DOHH2 (cell line): ENCODE measurements around the gene TARBP1.
"Not testable (repeated sequence)": the region's sequence is repeated elsewhere in the genome, so short reads cannot be mapped to it uniquely, and the experiment has no call there.

ENCODE experiments used
- H3F3A ChIP-seq: fragments of 200-600 bp; sonication (generic), shearing (Covaris generic); 2 replicates; pipeline ENCODE4 v1.6.0; 2016; ENCODE audit warnings: antibody characterized with exemption, mild to moderate bottlenecking; ENCODE audit not compliant: control insufficient read depth, insufficient read depth
- H3K27ac ChIP-seq: fragments of 200-600 bp; sonication (generic); 2 replicates; pipeline ENCODE4 v1.5.1; 2014; ENCODE audit warnings: low read depth, mild to moderate bottlenecking, low read length, moderate library complexity
- H3K27me3 ChIP-seq: fragments of 200-600 bp; sonication (generic); 2 replicates; pipeline ENCODE4 v1.6.1; 2014; ENCODE audit warnings: mild to moderate bottlenecking, low read length, mixed read lengths; ENCODE audit not compliant: control insufficient read depth
- H3K36me3 ChIP-seq: fragments of 200-600 bp; sonication (generic); 2 replicates; pipeline ENCODE4 v1.6.1; 2014; ENCODE audit warnings: mild to moderate bottlenecking, low read length, moderate library complexity, mixed read lengths; ENCODE audit not compliant: control insufficient read depth
- H3K4me1 ChIP-seq: fragments of 200-600 bp; sonication (generic); 2 replicates; pipeline ENCODE4 v1.6.1; 2014; ENCODE audit warnings: mild to moderate bottlenecking, low read length, mixed read lengths; ENCODE audit not compliant: control insufficient read depth
- H3K4me2 ChIP-seq: fragments of 200-600 bp; sonication (generic); 2 replicates; pipeline ENCODE4 v1.6.0; 2014; ENCODE audit warnings: mild to moderate bottlenecking, low read length, moderate library complexity
- H3K4me3 ChIP-seq: fragments of 200-600 bp; sonication (generic); 2 replicates; pipeline ENCODE4 v1.5.1; 2014; ENCODE audit warnings: mild to moderate bottlenecking, low read length, mixed read lengths
- H3K79me2 ChIP-seq: fragments of 200-600 bp; sonication (generic); 2 replicates; pipeline ENCODE4 v1.6.1; 2014; ENCODE audit warnings: mild to moderate bottlenecking, low read length, mixed read lengths; ENCODE audit not compliant: control insufficient read depth
- H3K9me2 ChIP-seq: fragments of 200-600 bp; sonication (generic); replicated peaks from 2 replicates; pipeline ENCODE4 v1.6.1; 2014; ENCODE audit warnings: mild to moderate bottlenecking, low read length, mixed read lengths; ENCODE audit not compliant: control insufficient read depth
- H3K9me3 ChIP-seq: fragments of 200-600 bp; sonication (generic); 2 replicates; pipeline ENCODE4 v1.6.1; 2014; ENCODE audit warnings: antibody characterized with exemption, low read length, mixed read lengths; ENCODE audit not compliant: control insufficient read depth, insufficient read depth
- H4K20me1 ChIP-seq: fragments of 200-600 bp; sonication (generic); 2 replicates; pipeline ENCODE4 v1.6.0; 2014; ENCODE audit warnings: low read depth, mild to moderate bottlenecking, antibody characterized with exemption, low read length, moderate library complexity; ENCODE audit not compliant: control insufficient read depth, insufficient read depth
- CTCF ChIP-seq: fragments of 200-600 bp; sonication (generic); IDR thresholded peaks from one replicate; pipeline ENCODE4 v1.5.1; 2014; ENCODE audit warnings: antibody characterized with exemption, mild to moderate bottlenecking, low read depth, low read length; ENCODE audit not compliant: poor library complexity, severe bottlenecking
- EZH2phosphoT487 ChIP-seq: fragments of 200-600 bp; sonication (generic); IDR thresholded peaks from 2 replicates; pipeline ENCODE4 v1.6.1; 2017; ENCODE audit warnings: borderline replicate concordance, mild to moderate bottlenecking, antibody characterized with exemption, low read length, moderate library complexity, mixed read lengths

The TARBP1 gene

GRCh38 chr1:234388094-234388493 is 90.9 kb downstream of the TARBP1 start:
- TF ChIP-seq CTCF (no peak), EZH2phosphoT487 (no peak)
- H3K36me3 ChIP-seq: peaks cover 25% of the 10 kb centered on the region

GRCh38 chr1:234386122-234386521 is 92.9 kb downstream of the TARBP1 start:
- peaks cover 2% of the 10 kb centered on the region for H3K79me2 ChIP-seq
- H3K4me3 ChIP-seq: no peak overlapping the region
- peaks cover 3% of the 10 kb centered on the region for H3F3A ChIP-seq
- H3K9me2 ChIP-seq: no peaks in the 10 kb centered on the region
- peaks cover 20% of the 10 kb centered on the region for H3K36me3 ChIP-seq
- H3K4me2 ChIP-seq: no peak overlapping the region
- no peak overlapping the region for H3K27ac ChIP-seq
- H4K20me1 ChIP-seq: no peaks in the 10 kb centered on the region
- no peaks in the 10 kb centered on the region for H3K4me1 ChIP-seq
- H3K27me3 ChIP-seq: no peaks in the 10 kb centered on the region
- H3K9me3 ChIP-seq: no peaks in the 10 kb centered on the region
- TF ChIP-seq CTCF: no peak
- no peak for TF ChIP-seq EZH2phosphoT487

More at GRCh38 chr1:234388094-234388493, 90.9 kb downstream of the TARBP1 start:
- no peaks in the 10 kb centered on the region for H3K27me3 ChIP-seq
- H3K4me1 ChIP-seq: no peaks in the 10 kb centered on the region
- no peaks in the 10 kb centered on the region for H3K79me2 ChIP-seq
- H3K9me2 ChIP-seq: no peaks in the 10 kb centered on the region
- no peak overlapping the region for H3K4me2 ChIP-seq
- H3K9me3 ChIP-seq: no peaks in the 10 kb centered on the region
- no peak overlapping the region for H3K4me3 ChIP-seq
- H4K20me1 ChIP-seq: no peaks in the 10 kb centered on the region
- no peak overlapping the region for H3K27ac ChIP-seq
- peaks cover 3% of the 10 kb centered on the region for H3F3A ChIP-seq

GRCh38 chr1:234381699-234382555 is 97.1 kb downstream of the TARBP1 start:
- no peak for TF ChIP-seq EZH2phosphoT487
- TF ChIP-seq CTCF: no peak
- H3K9me3 ChIP-seq: no peaks in the 10 kb centered on the region
- H3K4me1 ChIP-seq: no peaks in the 10 kb centered on the region
- peaks cover 59% of the 10 kb centered on the region for H3K36me3 ChIP-seq
- H3K4me3 ChIP-seq: no peak overlapping the region
- no peaks in the 10 kb centered on the region for H4K20me1 ChIP-seq
- H3K9me2 ChIP-seq: no peaks in the 10 kb centered on the region
- no peaks in the 10 kb centered on the region for H3K27me3 ChIP-seq
- no peak overlapping the region for H3K27ac ChIP-seq
- no peaks in the 10 kb centered on the region for H3F3A ChIP-seq
- peaks cover 8% of the 10 kb centered on the region for H3K79me2 ChIP-seq
- H3K4me2 ChIP-seq: no peak overlapping the region

GRCh38 chr1:234379591-234380109 is 99.3 kb downstream of the TARBP1 start:
- not testable (repeated sequence) for H3K4me3 ChIP-seq, H3K9me3 ChIP-seq, H3K9me2 ChIP-seq, H3K4me1 ChIP-seq, H3K27ac ChIP-seq, H3K4me2 ChIP-seq, H3F3A ChIP-seq, H3K27me3 ChIP-seq, H4K20me1 ChIP-seq
- peaks cover 26% of the 10 kb centered on the region for H3K79me2 ChIP-seq
- peaks cover 64% of the 10 kb centered on the region for H3K36me3 ChIP-seq
